ENCODE results near the gene VAV3.

VAV3 gene

DNA sequence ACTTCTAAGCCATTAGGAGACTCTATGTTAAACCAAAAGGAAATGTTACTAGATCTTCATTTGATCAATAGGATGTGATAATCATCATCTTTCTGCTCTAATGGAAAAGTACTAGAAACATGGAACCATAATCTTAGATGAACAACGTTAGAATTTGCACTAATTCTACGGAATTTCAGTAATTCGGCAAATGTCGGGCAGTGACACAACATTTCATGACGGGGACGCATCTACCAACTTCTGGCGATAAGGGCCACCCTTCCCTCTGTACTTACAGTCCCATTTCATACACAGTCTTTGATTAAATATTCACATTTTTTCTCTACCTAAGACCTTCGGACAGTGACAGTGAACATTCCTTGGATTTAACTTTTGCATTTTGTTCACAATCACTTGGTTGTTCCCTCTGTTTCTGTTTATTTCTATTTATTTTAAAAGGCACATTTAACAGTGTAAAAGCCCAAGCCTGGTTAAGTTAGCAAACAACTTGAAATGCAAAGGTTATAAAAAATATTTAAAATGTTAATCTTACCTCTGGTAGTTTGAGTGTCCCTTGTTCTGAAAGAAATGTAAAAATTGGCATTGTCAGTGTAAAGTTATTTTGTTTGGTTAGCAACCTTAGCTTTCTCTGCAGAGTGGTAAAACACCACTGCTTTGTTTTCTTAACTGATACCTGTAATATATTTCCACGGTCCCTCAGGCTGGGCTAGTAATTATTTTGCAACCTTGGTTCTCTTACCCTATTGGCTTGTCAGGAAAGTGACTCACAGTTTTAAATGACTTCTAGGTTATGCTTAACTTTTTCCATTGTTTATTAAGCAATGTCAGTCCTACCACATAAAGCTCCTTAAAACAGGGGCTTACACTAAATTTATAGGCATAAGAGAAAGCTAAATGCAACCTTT lies 276.9 kb downstream of the VAV3 start:
- no peak for DNase-seq

DNA sequence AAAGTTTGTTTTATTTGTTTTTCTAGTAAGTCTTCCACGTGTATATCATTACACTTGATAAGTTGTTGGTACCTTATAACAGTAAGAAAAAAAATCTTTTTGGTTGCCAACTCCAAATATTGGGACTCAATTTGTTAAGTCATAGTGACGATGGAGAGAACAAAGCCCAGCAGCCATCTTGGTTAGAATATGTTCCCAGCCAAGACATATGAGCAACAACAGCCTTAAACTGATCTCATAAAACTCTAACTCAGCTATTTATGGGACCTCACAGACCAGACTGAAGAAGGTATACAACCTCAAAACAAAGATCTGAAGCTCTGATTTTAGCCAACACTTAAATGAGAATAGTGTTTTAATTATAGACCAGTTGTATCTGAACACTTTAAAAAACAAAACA lies 281.3 kb downstream of the VAV3 start:
- no peak for DNase-seq

DNA sequence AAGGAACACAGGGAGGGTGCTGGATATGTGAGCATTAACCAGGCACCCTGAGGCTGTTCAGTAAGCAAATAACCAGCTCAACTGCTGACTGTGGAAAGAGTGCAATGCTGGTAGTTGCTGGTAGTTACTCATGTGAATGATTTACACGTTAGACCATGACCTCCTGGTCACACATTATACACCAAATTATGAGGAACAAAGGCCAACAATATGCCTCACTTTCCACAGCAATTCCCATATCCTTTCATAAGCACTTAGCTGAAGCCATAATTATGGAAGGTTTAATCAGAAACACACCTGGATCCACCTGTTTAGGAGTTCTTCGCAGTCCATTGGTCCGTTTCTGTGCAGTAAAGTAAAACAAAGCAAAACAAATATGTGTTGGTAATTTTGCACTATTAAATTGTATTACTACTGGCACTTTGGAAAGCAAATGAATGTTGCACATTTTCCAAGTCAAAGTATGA lies 281.8 kb downstream of the VAV3 start:
- DNase-seq: no peak

DNA sequence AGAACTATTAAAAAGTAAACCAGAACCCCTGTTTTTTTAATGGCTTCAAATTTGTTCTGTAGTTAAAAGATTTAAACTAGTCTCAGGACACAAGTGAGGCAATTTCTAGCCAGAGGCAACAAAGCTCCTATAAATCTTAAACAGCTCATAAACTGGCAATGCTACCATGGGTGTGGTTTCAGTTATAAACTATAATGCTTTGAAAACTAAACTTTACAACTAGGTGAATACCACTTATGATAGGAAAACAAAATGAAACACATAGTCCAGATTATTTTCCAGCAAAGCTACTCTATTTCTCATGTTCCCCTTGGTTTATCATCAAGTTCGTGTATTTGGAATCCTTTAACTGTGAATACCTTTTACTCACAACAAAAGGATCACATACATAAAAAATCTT lies 282.5 kb downstream of the VAV3 start:
- no peak for DNase-seq

- no peak for DNase-seq
Observed at GRCh38 chr1:107681001-107681479, 283.9 kb downstream of the VAV3 start.

DNA sequence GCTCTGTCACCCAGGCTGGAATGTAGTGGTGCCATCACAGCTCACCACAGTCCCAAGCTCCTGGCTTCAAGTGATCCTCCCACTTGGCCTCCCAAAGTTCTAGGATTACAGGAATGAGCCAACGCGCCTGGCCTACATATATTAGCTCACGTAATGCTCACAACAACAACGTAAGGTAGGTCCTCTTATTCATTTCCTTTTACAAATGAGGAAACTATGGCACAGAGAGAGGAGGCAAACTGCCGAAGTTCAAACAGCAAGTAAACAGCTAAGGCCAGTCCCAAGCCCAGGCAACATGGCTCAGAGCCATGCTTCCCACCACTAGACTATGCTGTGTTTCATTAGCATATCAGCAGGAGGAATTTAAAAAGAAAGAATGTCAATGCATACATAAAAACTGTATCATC lies 284.4 kb downstream of the VAV3 start:
- no peak for DNase-seq

GRCh38 chr1:107679411-107679953 lies 285.5 kb downstream of the VAV3 start:
- DNase-seq: no peak

GRCh38 chr1:107678993-107679392 lies 286.0 kb downstream of the VAV3 start:
- DNase-seq: no peak

- no peak for DNase-seq
Observed at GRCh38 chr1:107677697-107678096, 287.3 kb downstream of the VAV3 start.

DNA sequence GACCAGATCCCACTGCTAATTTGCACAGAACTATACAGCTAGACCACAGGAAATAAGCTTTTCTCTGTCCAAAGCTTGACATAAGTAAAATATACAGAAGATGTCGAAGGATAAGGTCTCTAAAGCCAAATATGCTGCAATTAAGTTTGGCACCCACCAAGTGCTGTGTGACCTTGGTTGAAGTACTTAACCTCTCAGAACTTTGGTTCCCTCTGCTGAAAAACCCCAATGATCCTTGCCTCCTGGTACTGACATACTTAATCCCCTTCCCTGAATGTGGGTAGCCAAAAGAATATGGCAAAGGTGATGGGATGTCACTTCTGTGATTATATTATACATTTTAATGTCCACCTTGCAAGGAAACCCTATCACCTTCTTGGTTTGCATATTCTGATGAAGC lies 290.5 kb downstream of the VAV3 start:
- no peak for DNase-seq

GRCh38 chr1:107673006-107673405 lies 292.0 kb downstream of the VAV3 start:
- no peak for DNase-seq

GRCh38 chr1:107670397-107671040 lies 294.5 kb downstream of the VAV3 start:
- no peak for DNase-seq

- peak in 1 of 56 donors; percentile 11 for DNase-seq
Observed at GRCh38 chr1:107669996-107670395, 295.0 kb downstream of the VAV3 start.

- no peak for DNase-seq
Observed at GRCh38 chr1:107668762-107669161, 296.2 kb downstream of the VAV3 start.

DNA sequence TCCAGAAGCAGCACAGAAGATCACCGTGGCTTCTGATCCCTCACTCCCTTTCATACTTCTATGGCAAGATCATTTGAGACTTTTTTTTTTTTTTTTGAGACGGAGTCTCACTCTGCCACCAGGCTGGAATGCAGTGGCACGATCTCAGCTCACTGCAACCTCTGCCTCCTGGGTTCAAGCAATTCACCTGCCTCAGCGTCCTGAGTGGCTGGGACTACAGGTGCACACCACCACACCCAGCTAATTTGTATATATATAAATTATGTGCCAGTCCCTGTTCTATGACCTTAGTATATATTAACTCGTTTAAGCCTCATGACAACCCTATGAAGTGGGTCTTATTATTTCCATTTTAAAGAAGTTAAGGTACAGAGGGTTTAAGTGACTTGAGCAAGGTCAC lies 298.5 kb downstream of the VAV3 start:
- no peak for DNase-seq

GRCh38 chr1:107664982-107665925 lies 299.7 kb downstream of the VAV3 start:
- DNase-seq: no peak

DNA sequence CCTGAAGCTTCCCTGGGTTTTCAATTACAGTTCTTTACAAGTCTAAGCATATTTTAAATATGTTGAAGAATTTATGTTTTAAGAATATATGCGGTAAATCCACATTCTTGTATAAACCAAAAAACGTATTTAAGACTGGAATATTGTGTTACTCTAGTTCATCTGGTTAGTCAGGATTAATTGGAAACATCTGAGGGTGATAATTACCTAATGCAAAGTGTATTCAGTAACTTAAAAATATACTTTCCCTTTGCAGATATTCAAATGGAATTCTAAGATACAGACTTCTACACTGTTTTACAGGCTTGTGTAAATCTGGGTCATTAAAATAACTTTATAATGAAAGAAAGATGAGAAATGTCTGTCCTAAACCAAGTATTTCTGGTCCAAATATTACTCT lies 302.0 kb downstream of the VAV3 start:
- no peak for DNase-seq

- DNase-seq: no peak
Observed at GRCh38 chr1:107661158-107661557, 303.8 kb downstream of the VAV3 start.

DNA sequence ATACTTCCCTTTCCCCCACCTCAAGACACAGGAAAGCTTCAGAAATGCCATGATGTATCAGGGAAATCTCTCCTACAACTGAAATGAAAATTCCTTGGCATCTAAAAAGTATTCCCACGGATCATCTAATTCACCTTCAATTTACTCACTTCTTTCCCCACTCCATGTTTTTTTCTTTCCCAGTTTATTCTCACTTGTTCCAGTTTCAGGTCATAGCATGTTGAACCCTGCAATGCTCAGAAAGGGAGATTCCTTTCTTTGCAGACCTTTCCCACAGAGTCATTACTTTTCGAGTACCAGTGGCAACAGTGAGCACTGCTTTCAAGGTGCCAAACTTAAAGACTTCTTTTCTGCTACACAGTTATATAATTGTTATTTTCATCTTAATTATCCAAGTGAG lies 305.0 kb downstream of the VAV3 start:
- DNase-seq: peak in 1 of 56 donors; percentile 3

- no peak for DNase-seq
Observed at GRCh38 chr1:107657356-107657755, 307.6 kb downstream of the VAV3 start.

DNA sequence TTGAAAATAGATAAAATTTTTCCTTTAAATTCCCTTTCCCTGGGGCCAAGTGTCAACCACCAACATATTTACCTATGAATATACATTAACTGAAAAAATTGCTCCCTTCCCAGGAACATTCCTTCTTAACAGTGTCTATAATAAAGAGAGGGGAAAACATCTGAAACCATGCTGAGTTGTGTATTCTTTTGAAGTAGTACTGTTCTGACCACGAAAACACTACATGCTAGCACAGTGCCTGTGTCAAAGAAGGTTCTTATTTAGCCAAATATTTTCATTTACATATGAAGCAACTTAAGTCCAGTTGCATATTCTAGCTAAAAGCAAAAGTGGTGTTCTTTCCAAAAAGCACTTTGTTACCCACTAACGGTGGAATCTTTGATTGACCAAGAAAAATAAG lies 311.2 kb downstream of the VAV3 start:
- DNase-seq: no peak

All from nucleus accumbens (tissue), 56 donors.